Endothelial cell of umbilical vein (primary cell): ENCODE measurements around the gene STPG4. TPM values are rescaled to one million over a fixed set of nuclear protein-coding genes. Genes with fewer than 3 reads are reported as not detected.

ENCODE experiments used
- BruUV-seq: library from RNA; stranded (reverse); fragments of 400-500 nt; replicated peaks from 2 replicates; lab custom pipeline; 2021; lab: Mats Ljungman, UMichigan
- CTCF ChIA-PET: fragments of 300-600, 350-600 bp; sonication (Branson Sonifier 250); formaldehyde crosslinking; loops from one replicate; lab custom pipeline; 2021; ENCODE audit warnings: antibody characterized with exemption, inconsistent platforms; lab: Charles Lee
- POLR2A ChIA-PET: fragments of 300-600, 350-600 bp; sonication (Branson Sonifier 250); formaldehyde crosslinking; loops from one replicate; lab custom pipeline; 2021; ENCODE audit warnings: antibody characterized with exemption, inconsistent platforms; lab: Charles Lee
- DNase-seq: peaks from one replicate; pipeline ENCODE4 v3.0.0-alpha.2; 2011; ENCODE audit warnings: low read depth, low spot score
- FAIRE-seq: peaks from 2 replicates; lab custom pipeline; 2011; peaks lifted over from hg19 to GRCh38; lab: Jason Lieb, UNC
- H2AFZ ChIP-seq: 2 replicates; pipeline ENCODE4 v1.6.0; 2012; ENCODE audit warnings: low read depth, low read length, control low read depth, inconsistent platforms
- H3K27ac ChIP-seq: 2 replicates; pipeline ENCODE4 v1.5.1; 2011; ENCODE audit warnings: low read depth, mild to moderate bottlenecking, control low read depth, low read length, moderate library complexity; ENCODE audit not compliant: insufficient read depth
- H3K27me3 ChIP-seq, 2 experiments: 2 replicates each; pipeline versions ENCODE4 v1.6.0 to v1.6.1; 2011; ENCODE audit warnings: low read length in 2 of 2, mixed read lengths in 1 of 2; ENCODE audit not compliant: control insufficient read depth in 2 of 2, insufficient read depth in 2 of 2
- H3K36me3 ChIP-seq, 2 experiments: 2 replicates in 1 of 2; 3 replicates in 1 of 2; pipeline ENCODE4 v1.5.1; 2011; ENCODE audit warnings: low read length in 2 of 2, mild to moderate bottlenecking in 1 of 2, moderate library complexity in 1 of 2; ENCODE audit not compliant: control insufficient read depth in 2 of 2, insufficient read depth in 2 of 2; ENCODE audit errors: extremely low read depth in 1 of 2
- H3K4me1 ChIP-seq: 3 replicates; pipeline ENCODE4 v1.5.1; 2011; ENCODE audit warnings: mild to moderate bottlenecking, low read length; ENCODE audit not compliant: control insufficient read depth, insufficient read depth; ENCODE audit errors: extremely low read depth
- H3K4me2 ChIP-seq: 2 replicates; pipeline ENCODE4 v1.6.1; 2011; ENCODE audit warnings: low read length, control low read depth, mixed read lengths; ENCODE audit not compliant: insufficient read depth
- H3K4me3 ChIP-seq, 3 experiments: fragments of 200-600 bp in 1 of 3; sonication (generic), shearing (Covaris generic) in 1 of 3; replicated peaks in 1 of 3; 2 replicates each; pipeline ENCODE4 v1.5.1; 2011 to 2016; ENCODE audit warnings: control low read depth in 3 of 3, low read length in 3 of 3, mild to moderate bottlenecking in 2 of 3, inconsistent platforms in 1 of 3, low read depth in 1 of 3, moderate library complexity in 1 of 3; ENCODE audit not compliant: insufficient read depth in 1 of 3
- H3K79me2 ChIP-seq: 2 replicates; pipeline ENCODE4 v1.6.0; 2012; ENCODE audit warnings: low read length, inconsistent platforms; ENCODE audit not compliant: control insufficient read depth, insufficient read depth
- H3K9ac ChIP-seq: replicated peaks from 2 replicates; pipeline ENCODE3; 2011; ENCODE audit warnings: low read length, control low read depth; ENCODE audit not compliant: insufficient read depth; ENCODE audit errors: extremely low read depth
- H3K9me1 ChIP-seq: replicated peaks from 3 replicates; pipeline ENCODE4 v1.6.0; 2011; ENCODE audit warnings: mild to moderate bottlenecking, low read length; ENCODE audit not compliant: control insufficient read depth, insufficient read depth; ENCODE audit errors: extremely low read depth
- H3K9me3 ChIP-seq: replicated peaks from 2 replicates; pipeline ENCODE4 v1.5.1; 2012; ENCODE audit warnings: low read length, inconsistent platforms; ENCODE audit not compliant: control insufficient read depth, insufficient read depth
- H4K20me1 ChIP-seq: replicated peaks from 2 replicates; pipeline ENCODE3; 2011; ENCODE audit warnings: mild to moderate bottlenecking, low read length; ENCODE audit not compliant: control insufficient read depth, insufficient read depth; ENCODE audit errors: extremely low read depth
- CTCF ChIP-seq, 2 donors: IDR thresholded peaks; 1 replicate in 1 of 2; 2 replicates in 1 of 2; pipeline ENCODE4 v1.5.1; 2011; ENCODE audit warnings: low read length in 2 of 2, mild to moderate bottlenecking in 2 of 2, moderate library complexity in 2 of 2, control low read depth in 1 of 2, inconsistent platforms in 1 of 2, low read depth in 1 of 2; ENCODE audit not compliant: insufficient read depth in 1 of 2; ENCODE audit errors: extremely low read depth in 1 of 2
- EZH2 ChIP-seq: IDR thresholded peaks from 2 replicates; pipeline ENCODE4 v1.6.1; 2012; ENCODE audit warnings: borderline replicate concordance, low read depth, mild to moderate bottlenecking, moderate library complexity, low read length, inconsistent platforms; ENCODE audit not compliant: severe bottlenecking
- FOS ChIP-seq: IDR thresholded peaks from 2 replicates; pipeline ENCODE4 v1.6.1; 2011; ENCODE audit warnings: mild to moderate bottlenecking, low read length, moderate library complexity, borderline replicate concordance; ENCODE audit not compliant: insufficient read depth
- GATA2 ChIP-seq: IDR thresholded peaks from 2 replicates; pipeline ENCODE4 v1.7.0; 2011; ENCODE audit warnings: low read depth, mild to moderate bottlenecking, moderate library complexity, mixed read lengths, low read length; ENCODE audit not compliant: insufficient read length, insufficient read depth
- POLR2A ChIP-seq: IDR thresholded peaks from 2 replicates; pipeline ENCODE4 v1.6.1; 2012; ENCODE audit warnings: low read depth, mild to moderate bottlenecking, control low read depth, low read length
- POLR2AphosphoS5 ChIP-seq: IDR thresholded peaks from 2 replicates; pipeline ENCODE4 v1.6.1; 2012; ENCODE audit warnings: low read depth, mild to moderate bottlenecking, control low read depth, low read length, moderate library complexity; ENCODE audit not compliant: insufficient read depth
- dilution Hi-C: fragments of 300-500 bp; cut with MboI; formaldehyde crosslinking; loops from one replicate; pipeline ENCODE4 v1.15.0; 2019; ENCODE audit warnings: low sequenced_read_pairs; ENCODE audit not compliant: extremely low pct_ligation_motif_present
- intact Hi-C: fragments of 100-400 bp; cut with micrococcal nuclease; formaldehyde crosslinking; loops from one replicate; pipeline ENCODE4 v1.10.0; 2022
- polyA plus RNA-seq, 4 experiments: library from polyadenylated mRNA; depleted of rRNA in 3 of 4; stranded (reverse) in 3 of 4; unstranded in 1 of 4; fragments of >200 nt; gene quantifications; 2 replicates each; pipeline versions ENCODE4 v1.2.1 to v1.2.3, GENCODE V29; 2011 to 2012; ENCODE audit warnings: missing spikeins in 1 of 4
- total RNA-seq: library from RNA; stranded (reverse); gene quantifications from 2 replicates; pipeline ENCODE4 v1.2.3, GENCODE V29; 2021

STPG4 gene
- total and polyA plus RNA-seq, 2 donors (not counting 3 experiments of a cell fraction or from before 2014, with no cell fraction given) = 0.53 TPM; not detected in 1

- Histone ChIP-seq H3K27ac (no peak overlapping the region), H4K20me1 (no peaks in the 10 kb centered on the region), H3K36me3 (peaks cover 0 to 2% of the 10 kb centered on the region in 2 experiments), H3K79me2 (no peaks in the 10 kb centered on the region), H3K9me1 (no peaks in the 10 kb centered on the region), H3K4me2 (no peak overlapping the region), H3K4me1 (peaks cover 31% of the 10 kb centered on the region), H3K4me3 (no peak overlapping the region), H3K9ac (no peak overlapping the region), H2AFZ (no peak overlapping the region), H3K9me3 (no peaks in the 10 kb centered on the region), H3K27me3 (no peaks in the 10 kb centered on the region)
- dilution Hi-C loops (no loop called here), intact Hi-C loops (no loop called here)
- FAIRE-seq = no peak
- DNase-seq = no peak
- POLR2A ChIA-PET = no interaction called here
- TF ChIP-seq GATA2 (no peak), POLR2A (no peak), EZH2 (no peak)
- CTCF ChIA-PET = interaction anchor here (0.9 kb wide), 1 partner anchor 47 kb away, joined by 3 read pairs; no protein-coding TSS in a partner anchor
- BruUV-seq = no TSS peak
Measured at GRCh38 chr2:47040651-47041050, 114.5 kb downstream of the STPG4 start.

- no peak overlapping the region for H3K4me2 ChIP-seq
- peaks cover 0 to 2% of the 10 kb centered on the region in 2 experiments for H3K36me3 ChIP-seq
- dilution Hi-C loops (no loop called here), intact Hi-C loops (no loop called here)
- no peak overlapping the region for H3K9ac ChIP-seq
- no peak for FAIRE-seq
- H4K20me1 ChIP-seq = no peaks in the 10 kb centered on the region
- H3K4me1 ChIP-seq = peaks cover 37% of the 10 kb centered on the region
- no peak for DNase-seq
- H3K4me3 ChIP-seq = no peak overlapping the region
- H3K27ac ChIP-seq = no peak overlapping the region
- no peaks in the 10 kb centered on the region for H3K9me3 ChIP-seq
- ChIA-PET CTCF (interaction anchor here (0.9 kb wide), 1 partner anchor 48 kb away, joined by 3 read pairs; no protein-coding TSS in a partner anchor), POLR2A (no interaction called here)
- no TSS peak for BruUV-seq
- H2AFZ ChIP-seq = no peak overlapping the region
- no peak for TF ChIP-seq FOS
- no peak for TF ChIP-seq EZH2
- no peak for TF ChIP-seq GATA2
- no peak for TF ChIP-seq POLR2AphosphoS5
- TF ChIP-seq CTCF (IDR thresholded peaks at IDR 0.05; ENCODE audit: extremely low read depth in 1 of 2, insufficient read depth in 1 of 2, low read depth in 1 of 2, low read length in 2 of 2) = no peak
- H3K9me1 ChIP-seq = no peaks in the 10 kb centered on the region
- no peaks in the 10 kb centered on the region for H3K27me3 ChIP-seq
- H3K79me2 ChIP-seq = no peaks in the 10 kb centered on the region
Measured at GRCh38 chr2:47039913-47040562, 115.1 kb downstream of the STPG4 start.
